GM23338 (cell line): ENCODE measurements around the gene LIF. TPM values are rescaled to one million over a fixed set of nuclear protein-coding genes. Genes with fewer than 3 reads are reported as not detected.

ENCODE experiments used
- ATAC-seq: fragments of 200-7000 bp; cut with Tn5 transposase; 3 replicates; pipeline ENCODE4 v1.9.1; 2020
- DNase-seq: peaks from one replicate; pipeline ENCODE4 v3.0.0-alpha.2; 2015; ENCODE audit warnings: low spot score
- H2AFZ ChIP-seq: fragments of 200-600 bp; sonication (generic); 2 replicates; pipeline ENCODE4 v1.8.0; 2016; ENCODE audit warnings: antibody characterized with exemption, mild to moderate bottlenecking, moderate library complexity
- H3F3A ChIP-seq: fragments of 200-600 bp; sonication (generic); replicated peaks from 2 replicates; pipeline ENCODE4 v1.8.0; 2017; ENCODE audit warnings: antibody characterized with exemption, mixed run types, low read depth
- H3K27ac ChIP-seq: fragments of 200-600 bp; sonication (generic); 2 replicates; pipeline ENCODE4 v1.6.1; 2016; ENCODE audit warnings: low read depth
- H3K27me3 ChIP-seq: fragments of 200-600 bp; sonication (generic); 2 replicates; pipeline ENCODE4 v1.8.0; 2016; ENCODE audit warnings: mild to moderate bottlenecking, mixed run types, moderate library complexity; ENCODE audit not compliant: insufficient read depth
- H3K36me3 ChIP-seq: fragments of 200-600 bp; sonication (generic); 2 replicates; pipeline ENCODE4 v1.8.0; 2016; ENCODE audit warnings: mild to moderate bottlenecking; ENCODE audit not compliant: insufficient read depth
- H3K4me1 ChIP-seq: fragments of 200-600 bp; sonication (generic); 2 replicates; pipeline ENCODE4 v1.8.0; 2016; ENCODE audit warnings: mild to moderate bottlenecking, moderate library complexity; ENCODE audit not compliant: insufficient read depth
- H3K4me2 ChIP-seq: fragments of 200-600 bp; sonication (generic); 2 replicates; pipeline ENCODE4 v1.7.1; 2017; ENCODE audit warnings: mixed run types
- H3K4me3 ChIP-seq: fragments of 200-600 bp; sonication (generic); 2 replicates; pipeline ENCODE4 v1.6.1; 2016; ENCODE audit warnings: mixed run types
- H3K79me2 ChIP-seq: fragments of 200-600 bp; sonication (generic); replicated peaks from 2 replicates; pipeline ENCODE4 v1.8.0; 2017; ENCODE audit warnings: mild to moderate bottlenecking; ENCODE audit not compliant: insufficient read depth
- H3K9me2 ChIP-seq: fragments of 200-600 bp; sonication (generic); 2 replicates; pipeline ENCODE4 v1.8.0; 2017; ENCODE audit not compliant: insufficient read depth
- H4K20me1 ChIP-seq: fragments of 200-600 bp; sonication (generic); replicated peaks from 2 replicates; pipeline ENCODE4 v1.8.0; 2017; ENCODE audit warnings: mild to moderate bottlenecking; ENCODE audit not compliant: insufficient read depth
- H3K27ac Mint-ChIP-seq: 2 replicates; pipeline ENCODE4 v1.8.0; 2020; ENCODE audit warnings: inconsistent platforms, mild to moderate bottlenecking, moderate library complexity, mixed read lengths
- H3K27me3 Mint-ChIP-seq: 3 replicates; pipeline ENCODE4 v1.8.0; 2022; ENCODE audit warnings: low read depth, mild to moderate bottlenecking, moderate library complexity, mixed read lengths, inconsistent platforms; ENCODE audit not compliant: insufficient read depth, poor library complexity
- H3K36me3 Mint-ChIP-seq: 3 replicates; pipeline ENCODE4 v1.8.0; 2021; ENCODE audit warnings: low read depth, mild to moderate bottlenecking, inconsistent platforms, moderate library complexity, mixed read lengths
- H3K4me1 Mint-ChIP-seq: 3 replicates; pipeline ENCODE4 v1.8.0; 2020; ENCODE audit warnings: mild to moderate bottlenecking, inconsistent platforms, mixed read lengths
- H3K4me3 Mint-ChIP-seq: 3 replicates; pipeline ENCODE4 v1.8.0; 2021; ENCODE audit warnings: moderate library complexity, mild to moderate bottlenecking, inconsistent platforms, mixed read lengths
- H3K9me3 Mint-ChIP-seq: 3 replicates; pipeline ENCODE4 v1.8.0; 2020; ENCODE audit warnings: moderate library complexity, mild to moderate bottlenecking, inconsistent platforms, mixed read lengths
- CREB1 ChIP-seq: fragments of 250-450 bp; sonication (Bioruptor Pico); IDR thresholded peaks from 2 replicates; pipeline ENCODE4 v1.5.0; 2020; ENCODE audit warnings: low read depth, mild to moderate bottlenecking, moderate library complexity
- CTCF ChIP-seq, 2 experiments: fragments of 200-600 bp in 1 of 2; sonication (generic) in 1 of 2; conservative IDR thresholded peaks; 2 replicates each; pipeline versions ENCODE4 v1.5.1 to v1.6.1; 2016 to 2017; ENCODE audit warnings: antibody characterized with exemption in 2 of 2, low read depth in 2 of 2, mild to moderate bottlenecking in 2 of 2, moderate library complexity in 1 of 2
- ETS1 ChIP-seq: IDR thresholded peaks from 2 replicates; pipeline ENCODE4 v1.6.1; 2016; ENCODE audit warnings: antibody characterized with exemption
- EZH2 ChIP-seq: fragments of 200-600 bp; sonication (generic); IDR thresholded peaks from one replicate; pipeline ENCODE4 v1.8.0; 2017; ENCODE audit warnings: antibody characterized with exemption, mild to moderate bottlenecking, low read depth; ENCODE audit not compliant: unreplicated experiment
- EZH2phosphoT487 ChIP-seq: fragments of 200-600 bp; sonication (generic); IDR thresholded peaks from one replicate; pipeline ENCODE4 v1.8.1; 2018; ENCODE audit warnings: antibody characterized with exemption; ENCODE audit not compliant: unreplicated experiment
- JUNB ChIP-seq: IDR thresholded peaks from one replicate; pipeline ENCODE4 v1.6.1; 2016; ENCODE audit warnings: antibody characterized with exemption; ENCODE audit not compliant: unreplicated experiment
- NANOG ChIP-seq: IDR thresholded peaks from 2 replicates; pipeline ENCODE4 v1.6.1; 2016; ENCODE audit warnings: antibody characterized with exemption, borderline replicate concordance
- POLR2AphosphoS5 ChIP-seq: IDR thresholded peaks from 2 replicates; pipeline ENCODE4 v1.6.1; 2016; ENCODE audit warnings: antibody characterized with exemption, low read depth
- STAT1 ChIP-seq: IDR thresholded peaks from one replicate; pipeline ENCODE4 v1.6.1; 2016; ENCODE audit warnings: antibody characterized with exemption; ENCODE audit not compliant: unreplicated experiment
- ZNF114 ChIP-seq: fragments of 250-450 bp; sonication (Bioruptor Pico); IDR thresholded peaks from 2 replicates; pipeline ENCODE4 v1.5.0; 2020; ENCODE audit warnings: mild to moderate bottlenecking, moderate library complexity
- ZNF331 ChIP-seq: fragments of 250-450 bp; sonication (Bioruptor Pico); IDR thresholded peaks from 2 replicates; pipeline ENCODE4 v1.5.0; 2020; ENCODE audit warnings: low read depth, mild to moderate bottlenecking, moderate library complexity
- ZNF462 ChIP-seq: fragments of 250-450 bp; sonication (Bioruptor Pico); IDR thresholded peaks from 2 replicates; pipeline ENCODE4 v1.5.0; 2020; ENCODE audit warnings: mild to moderate bottlenecking, moderate library complexity
- polyA plus RNA-seq: library from polyadenylated mRNA; unstranded; fragments of >200 nt; fragmentation: Nextera tagmentation; extraction: Ambion mirVana; gene quantifications from 2 replicates; pipeline ENCODE4 v1.2.1, GENCODE V29; 2016
- total RNA-seq: library from RNA; depleted of rRNA; stranded (reverse); fragments of >200 nt; shearing (Covaris generic); gene quantifications from 2 replicates; pipeline ENCODE4 v1.2.3, GENCODE V29; 2014
- TF ChIP-seq, protein P1 (sequence below): IDR thresholded peaks from one replicate; pipeline ENCODE4 v1.6.1; 2018; ENCODE audit warnings: antibody characterized with exemption; ENCODE audit not compliant: unreplicated experiment

LIF gene
- total and polyA plus RNA-seq, 2 experiments from 2014 or later = 1.8 to 3.6 TPM

- H3K27ac ChIP-seq = no peak overlapping the region
- H3F3A ChIP-seq = no peaks in the 10 kb centered on the region
- no peak overlapping the region for H2AFZ ChIP-seq
- Mint-ChIP-seq H3K9me3 (no peaks in the 10 kb centered on the region; the same call in 2 of the 3 replicates), H3K4me3 (no peak overlapping the region), H3K4me1 (peaks cover 4% of the 10 kb centered on the region), H3K36me3 (no peaks in the 10 kb centered on the region), H3K27ac (no peak overlapping the region), H3K27me3 (peaks cover 5% of the 10 kb centered on the region)
- no peaks in the 10 kb centered on the region for H3K9me2 ChIP-seq
- H3K79me2 ChIP-seq = no peaks in the 10 kb centered on the region
- no peaks in the 10 kb centered on the region for H4K20me1 ChIP-seq
- no peaks in the 10 kb centered on the region for H3K36me3 ChIP-seq
- TF ChIP-seq ETS1 = no peak
- no peak for TF ChIP-seq JUNB
- no peak for TF ChIP-seq EZH2phosphoT487
- no peak for TF ChIP-seq ZNF114 (CRISPR knock-in tag)
- TF ChIP-seq, protein P1, sequence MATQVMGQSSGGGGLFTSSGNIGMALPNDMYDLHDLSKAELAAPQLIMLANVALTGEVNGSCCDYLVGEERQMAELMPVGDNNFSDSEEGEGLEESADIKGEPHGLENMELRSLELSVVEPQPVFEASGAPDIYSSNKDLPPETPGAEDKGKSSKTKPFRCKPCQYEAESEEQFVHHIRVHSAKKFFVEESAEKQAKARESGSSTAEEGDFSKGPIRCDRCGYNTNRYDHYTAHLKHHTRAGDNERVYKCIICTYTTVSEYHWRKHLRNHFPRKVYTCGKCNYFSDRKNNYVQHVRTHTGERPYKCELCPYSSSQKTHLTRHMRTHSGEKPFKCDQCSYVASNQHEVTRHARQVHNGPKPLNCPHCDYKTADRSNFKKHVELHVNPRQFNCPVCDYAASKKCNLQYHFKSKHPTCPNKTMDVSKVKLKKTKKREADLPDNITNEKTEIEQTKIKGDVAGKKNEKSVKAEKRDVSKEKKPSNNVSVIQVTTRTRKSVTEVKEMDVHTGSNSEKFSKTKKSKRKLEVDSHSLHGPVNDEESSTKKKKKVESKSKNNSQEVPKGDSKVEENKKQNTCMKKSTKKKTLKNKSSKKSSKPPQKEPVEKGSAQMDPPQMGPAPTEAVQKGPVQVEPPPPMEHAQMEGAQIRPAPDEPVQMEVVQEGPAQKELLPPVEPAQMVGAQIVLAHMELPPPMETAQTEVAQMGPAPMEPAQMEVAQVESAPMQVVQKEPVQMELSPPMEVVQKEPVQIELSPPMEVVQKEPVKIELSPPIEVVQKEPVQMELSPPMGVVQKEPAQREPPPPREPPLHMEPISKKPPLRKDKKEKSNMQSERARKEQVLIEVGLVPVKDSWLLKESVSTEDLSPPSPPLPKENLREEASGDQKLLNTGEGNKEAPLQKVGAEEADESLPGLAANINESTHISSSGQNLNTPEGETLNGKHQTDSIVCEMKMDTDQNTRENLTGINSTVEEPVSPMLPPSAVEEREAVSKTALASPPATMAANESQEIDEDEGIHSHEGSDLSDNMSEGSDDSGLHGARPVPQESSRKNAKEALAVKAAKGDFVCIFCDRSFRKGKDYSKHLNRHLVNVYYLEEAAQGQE = no peak
- no peak for TF ChIP-seq CREB1
- no peak for TF ChIP-seq ZNF462 (CRISPR knock-in tag)
- no peak for TF ChIP-seq CTCF (conservative IDR thresholded peaks at IDR 0.05; ENCODE audit: low read depth in 2 of 2)
- no peak for TF ChIP-seq POLR2AphosphoS5
- no peak for TF ChIP-seq NANOG
- no peak for TF ChIP-seq STAT1
- no peak for TF ChIP-seq EZH2
- TF ChIP-seq ZNF331 (CRISPR knock-in tag) = no peak
- H3K4me1 ChIP-seq = peaks cover 10% of the 10 kb centered on the region; the same call in 1 of the 2 replicates
- H3K4me2 ChIP-seq = no peak overlapping the region
- H3K4me3 ChIP-seq = no peak overlapping the region
- DNase-seq = no peak
- no peak for ATAC-seq
- no peaks in the 10 kb centered on the region for H3K27me3 ChIP-seq
Observed at GRCh38 chr22:30226192-30226832, 20.2 kb downstream of the LIF start.
